ENCODE measurements around the gene ENTPD5.

DNA sequence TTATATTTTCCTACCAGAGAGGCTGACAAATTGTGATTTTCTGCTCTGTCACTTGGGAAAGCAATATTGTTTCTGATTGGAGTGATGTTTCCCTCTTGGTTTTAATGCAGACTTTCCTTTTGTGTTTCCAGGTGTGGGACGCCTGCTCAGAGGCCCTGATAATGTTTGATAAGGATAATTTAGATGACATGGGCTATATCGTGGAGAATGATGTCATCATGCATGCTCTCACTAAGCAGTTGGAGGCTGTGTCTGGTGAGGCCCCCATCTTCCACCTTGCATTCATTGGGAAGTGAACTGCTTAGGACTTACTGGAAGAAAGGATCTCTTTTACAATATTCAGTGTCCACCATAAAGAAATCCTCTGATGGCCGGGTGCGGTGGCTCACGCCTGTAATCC lies 63.4 kb downstream of the ENTPD5 start:
- TF ChIP-seq POLR2A (IDR thresholded peaks at IDR 0.05; ENCODE audit: low read length): no peak
- TF ChIP-seq GATA1 (IDR thresholded peaks at IDR 0.05; ENCODE audit: low read depth, low read length): no peak
